K562 (cell line): ENCODE measurements around the gene C10orf90. TPM values are rescaled to one million over a fixed set of nuclear protein-coding genes. Genes with fewer than 3 reads are reported as not detected.

Source experiments
- ATAC-seq: fragments of 200-7000 bp; cut with Tn5 transposase; 3 replicates; pipeline ENCODE4 v1.9.1; 2020; ENCODE audit warnings: moderate library complexity
- BruUV-seq: library from RNA; stranded (reverse); fragments of 400-500 nt; replicated peaks from 2 replicates; lab custom pipeline; 2021; lab: Mats Ljungman, UMichigan
- CTCF ChIA-PET: fragments of 300-600 bp; formaldehyde crosslinking; extraction: SDS; loops from one replicate; lab custom pipeline; 2021; ENCODE audit warnings: low intra/inter-chr PET ratio; lab: Yijun Ruan, JAX
- POLR2A ChIA-PET: fragments of 300-600, 350-650 bp; sonication (Branson Sonifier 250); formaldehyde crosslinking; extraction: SDS; loops from one replicate; lab custom pipeline; 2021; ENCODE audit warnings: antibody characterized with exemption, inconsistent platforms; lab: Yijun Ruan, JAX
- DNase-seq, 4 experiments: peaks; one replicate each; pipeline versions ENCODE4 v3.0.0 to v3.0.0-alpha.2; 2011 to 2018; ENCODE audit warnings: low spot score in 3 of 4, mixed read lengths in 3 of 4; ENCODE audit errors: extremely low read depth in 1 of 4
- FAIRE-seq: peaks from 2 replicates; lab custom pipeline; 2011; peaks lifted over from hg19 to GRCh38; lab: Jason Lieb, UNC
- H2AFZ ChIP-seq: 2 replicates; pipeline ENCODE4 v1.6.0; 2011; ENCODE audit warnings: low read depth, low read length, control low read depth, inconsistent platforms
- H3K27ac ChIP-seq: fragments of 200-600 bp; 3 replicates; pipeline ENCODE4 v1.8.0; 2011; ENCODE audit warnings: low read depth, mild to moderate bottlenecking, control low read depth, inconsistent platforms, low read length, moderate library complexity, mixed read lengths; ENCODE audit errors: extremely low read depth
- H3K27me3 ChIP-seq, 2 experiments: fragments of 300-600 bp in 1 of 2; 2 replicates in 1 of 2; 3 replicates in 1 of 2; pipeline versions ENCODE4 v1.6.0 to v1.8.0; 2011; ENCODE audit warnings: inconsistent platforms in 2 of 2, low read length in 2 of 2, mild to moderate bottlenecking in 1 of 2, mixed read lengths in 1 of 2, moderate library complexity in 1 of 2; ENCODE audit not compliant: control insufficient read depth in 2 of 2, insufficient read depth in 2 of 2
- H3K36me3 ChIP-seq: fragments of 300-600 bp; 3 replicates; pipeline ENCODE4 v1.8.0; 2011; ENCODE audit warnings: mild to moderate bottlenecking, low read length, inconsistent platforms; ENCODE audit not compliant: control insufficient read depth, insufficient read depth
- H3K4me1 ChIP-seq, 2 experiments: fragments of 200-600 bp in 1 of 2; replicated peaks in 1 of 2; 2 replicates in 1 of 2; 3 replicates in 1 of 2; pipeline versions ENCODE4 v1.5.1 to v1.8.0; 2011; ENCODE audit warnings: inconsistent platforms in 2 of 2, low read length in 2 of 2, mild to moderate bottlenecking in 1 of 2, mixed read lengths in 1 of 2, moderate library complexity in 1 of 2; ENCODE audit not compliant: control insufficient read depth in 2 of 2, insufficient read depth in 2 of 2
- H3K4me2 ChIP-seq: 2 replicates; pipeline ENCODE4 v1.6.1; 2011; ENCODE audit warnings: low read length, control low read depth, inconsistent platforms, mixed read lengths; ENCODE audit not compliant: insufficient read depth
- H3K4me3 ChIP-seq: fragments of 200-600 bp; sonication (generic), shearing (Covaris generic); 2 replicates; pipeline ENCODE4 v1.5.1; 2016; ENCODE audit warnings: control low read depth, inconsistent platforms
- H3K79me2 ChIP-seq: fragments of 200-600 bp; 3 replicates; pipeline ENCODE4 v1.8.0; 2011; ENCODE audit warnings: low read length, inconsistent platforms; ENCODE audit not compliant: control insufficient read depth, insufficient read depth
- H3K9ac ChIP-seq, 2 experiments: 2 replicates each; pipeline versions ENCODE4 v1.6.0 to v1.6.1; 2011; ENCODE audit warnings: low read depth in 2 of 2, low read length in 2 of 2, control low read depth in 1 of 2, inconsistent platforms in 1 of 2, mild to moderate bottlenecking in 1 of 2, mixed read lengths in 1 of 2; ENCODE audit not compliant: insufficient read depth in 1 of 2
- H3K9me1 ChIP-seq: one replicate; pipeline ENCODE4 v1.6.0; 2011; ENCODE audit warnings: inconsistent platforms, mild to moderate bottlenecking, low read length, moderate library complexity; ENCODE audit not compliant: control insufficient read depth, insufficient read depth
- H3K9me3 ChIP-seq: replicated peaks from 2 replicates; pipeline ENCODE4 v1.5.1; 2011; ENCODE audit warnings: low read depth, low read length, inconsistent platforms; ENCODE audit not compliant: control insufficient read depth, insufficient read depth
- H4K20me1 ChIP-seq: replicated peaks from 2 replicates; pipeline ENCODE4 v1.6.1; 2011; ENCODE audit warnings: low read length, inconsistent platforms, mixed read lengths; ENCODE audit not compliant: control insufficient read depth, insufficient read depth
- ELK3 ChIP-seq: fragments of 450-650 bp; formaldehyde crosslinking; IDR thresholded peaks from 2 replicates; pipeline ENCODE4 v1.4.0; 2020; ENCODE audit warnings: mild to moderate bottlenecking
- FOXP1 ChIP-seq: sonication (generic); formaldehyde crosslinking; IDR thresholded peaks from 2 replicates; pipeline ENCODE4 v1.8.0; 2022; ENCODE audit warnings: mild to moderate bottlenecking, missing genetic modification reagents
- HBP1 ChIP-seq: fragments of 450-650 bp; formaldehyde crosslinking; IDR thresholded peaks from 2 replicates; pipeline ENCODE4 v1.4.0; 2022; ENCODE audit warnings: missing genetic modification characterization
- KLF6 ChIP-seq: fragments of 250-450 bp; sonication (Bioruptor Pico); IDR thresholded peaks from 2 replicates; pipeline ENCODE4 v1.4.0; 2020; ENCODE audit warnings: mild to moderate bottlenecking, moderate library complexity, borderline replicate concordance
- POLR2G ChIP-seq: fragments of 200-400 bp; formaldehyde crosslinking; IDR thresholded peaks from 2 replicates; pipeline ENCODE4 v1.6.1; 2017; ENCODE audit warnings: low read depth, mild to moderate bottlenecking, antibody characterized with exemption, low read length, moderate library complexity
- RBM15 ChIP-seq: fragments of 200-400 bp; formaldehyde crosslinking; IDR thresholded peaks from 2 replicates; pipeline ENCODE4 v1.6.1; 2018; ENCODE audit warnings: mild to moderate bottlenecking, low read length, moderate library complexity; ENCODE audit not compliant: insufficient read depth
- RBM34 ChIP-seq: fragments of 200-400 bp; formaldehyde crosslinking; IDR thresholded peaks from 2 replicates; pipeline ENCODE4 v1.6.1; 2018; ENCODE audit warnings: low read length, borderline replicate concordance; ENCODE audit not compliant: insufficient read depth
- SMARCE1 ChIP-seq: fragments of 450-650 bp; IDR thresholded peaks from 2 replicates; pipeline ENCODE4 v1.7.1; 2016; ENCODE audit warnings: mild to moderate bottlenecking
- SREBF1 ChIP-seq: fragments of 150-350 bp; IDR thresholded peaks from 2 replicates; pipeline ENCODE4 v1.6.1; 2014; ENCODE audit warnings: antibody characterized with exemption, low read depth, low read length, borderline replicate concordance
- ZBTB34 ChIP-seq: fragments of 250-450 bp; sonication (Bioruptor Pico); IDR thresholded peaks from 2 replicates; pipeline ENCODE4 v1.8.0; 2021; ENCODE audit warnings: mild to moderate bottlenecking, moderate library complexity
- WGBS: fragments of 100-300 bp; shearing (Covaris generic); methylation state at CpG from one replicate; pipeline ENCODE4 v1.1.6; 2016; ENCODE audit warnings: low coverage, mixed read lengths; ENCODE audit not compliant: insufficient coverage; ENCODE audit errors: missing lambda C conversion rate; 5-methylcytosine and 5-hydroxymethylcytosine counted together
- in situ Hi-C: fragments of 300-500 bp; cut with MboI; formaldehyde crosslinking; loops from 4 replicates; pipeline ENCODE4 v1.15.0; 2018; ENCODE audit warnings: inconsistent platforms, mixed read lengths
- intact Hi-C: fragments of 100-400 bp; cut with micrococcal nuclease; formaldehyde crosslinking; loops from 2 replicates; pipeline ENCODE4 v1.14.2; 2022
- polyA plus RNA-seq, 8 experiments: library from polyadenylated mRNA; depleted of rRNA in 4 of 8; stranded (reverse) in 5 of 8; unstranded in 3 of 8; fragments of >200 nt; fragmentation: Nextera tagmentation in 2 of 8; fragmentation: Illumina TruSeq in 1 of 8; extraction: Ambion mirVana in 2 of 8; extraction: Trizol in 1 of 8; gene quantifications; 2 replicates each; pipeline versions ENCODE4 v1.2.1 to v1.2.3, GENCODE V29; 2011 to 2014; ENCODE audit warnings: inconsistent platforms in 1 of 8, missing spikeins in 1 of 8
- total RNA-seq, 7 experiments: library from RNA; depleted of rRNA in 6 of 7; stranded (reverse); fragments of >200 nt in 6 of 7; fragmentation: Illumina TruSeq in 2 of 7; extraction: Trizol in 2 of 7; gene quantifications; 2 replicates each; pipeline versions ENCODE4 v1.2.1 to v1.2.3, GENCODE V29; 2011 to 2021; ENCODE audit warnings: low replicate concordance in 1 of 7

The C10orf90 gene
- total and polyA plus RNA-seq, 9 of the 15 experiments (the other 6 are each of a cell fraction or from before 2014, with no cell fraction given), result not detected

- ATAC-seq, result no peak
Measured at GRCh38 chr10:126632705-126633104, 37.8 kb downstream of the C10orf90 start.

More at GRCh38 chr10:126632705-126633104, 37.8 kb downstream of the C10orf90 start:
- H3K36me3 ChIP-seq, result no peaks in the 10 kb centered on the region
- H3K4me2 ChIP-seq, result no peak overlapping the region
- H3K27ac ChIP-seq, result no peak overlapping the region
- no peaks in the 10 kb centered on the region for H3K79me2 ChIP-seq
- WGBS, result 7% methylated on average over 3 of the region's 4 CpGs
- CTCF ChIA-PET, result no interaction called here
- in situ Hi-C loops (no loop called here), intact Hi-C loops (no loop called here)
- H2AFZ ChIP-seq, result no peak overlapping the region
- no TSS peak for BruUV-seq
- DNase-seq, result no peak
- H3K9ac ChIP-seq, result no peak overlapping the region
- H3K4me1 ChIP-seq, result no peaks in the 10 kb centered on the region; a peak in 1 of 5 replicates
- no peaks in the 10 kb centered on the region for H3K9me3 ChIP-seq
- H4K20me1 ChIP-seq, result no peaks in the 10 kb centered on the region
- H3K27me3 ChIP-seq, result no peaks in the 10 kb centered on the region
- H3K9me1 ChIP-seq, result no peaks in the 10 kb centered on the region
- no peak for TF ChIP-seq RBM34
- TF ChIP-seq SMARCE1, result no peak
- TF ChIP-seq POLR2G, result no peak
- TF ChIP-seq SREBF1, result no peak
- no peak for TF ChIP-seq ZBTB34 (CRISPR knock-in tag)
- no peak for TF ChIP-seq KLF6
- no peak for TF ChIP-seq ELK3
- no peak for TF ChIP-seq RBM15
- TF ChIP-seq HBP1 (CRISPR knock-in tag), result no peak
- no peak for TF ChIP-seq FOXP1 (CRISPR knock-in tag)
- POLR2A ChIA-PET, result no interaction called here
- no peak for FAIRE-seq
- H3K4me3 ChIP-seq, result no peak overlapping the region
